Gastroesophageal sphincter (tissue), 2 donors: ENCODE measurements around the gene CCL22.

Experiments used
- EP300 ChIP-seq: sonication (generic); formaldehyde crosslinking; IDR thresholded peaks from one replicate; pipeline ENCODE4 v1.6.1; 2017; ENCODE audit warnings: antibody characterized with exemption, mild to moderate bottlenecking
- POLR2A ChIP-seq, 2 donors: fragments of 450-650 bp; IDR thresholded peaks; one replicate each; pipeline ENCODE4 v1.6.1; 2017; ENCODE audit warnings: antibody characterized with exemption in 2 of 2, mild to moderate bottlenecking in 2 of 2, moderate library complexity in 1 of 2

DNA sequence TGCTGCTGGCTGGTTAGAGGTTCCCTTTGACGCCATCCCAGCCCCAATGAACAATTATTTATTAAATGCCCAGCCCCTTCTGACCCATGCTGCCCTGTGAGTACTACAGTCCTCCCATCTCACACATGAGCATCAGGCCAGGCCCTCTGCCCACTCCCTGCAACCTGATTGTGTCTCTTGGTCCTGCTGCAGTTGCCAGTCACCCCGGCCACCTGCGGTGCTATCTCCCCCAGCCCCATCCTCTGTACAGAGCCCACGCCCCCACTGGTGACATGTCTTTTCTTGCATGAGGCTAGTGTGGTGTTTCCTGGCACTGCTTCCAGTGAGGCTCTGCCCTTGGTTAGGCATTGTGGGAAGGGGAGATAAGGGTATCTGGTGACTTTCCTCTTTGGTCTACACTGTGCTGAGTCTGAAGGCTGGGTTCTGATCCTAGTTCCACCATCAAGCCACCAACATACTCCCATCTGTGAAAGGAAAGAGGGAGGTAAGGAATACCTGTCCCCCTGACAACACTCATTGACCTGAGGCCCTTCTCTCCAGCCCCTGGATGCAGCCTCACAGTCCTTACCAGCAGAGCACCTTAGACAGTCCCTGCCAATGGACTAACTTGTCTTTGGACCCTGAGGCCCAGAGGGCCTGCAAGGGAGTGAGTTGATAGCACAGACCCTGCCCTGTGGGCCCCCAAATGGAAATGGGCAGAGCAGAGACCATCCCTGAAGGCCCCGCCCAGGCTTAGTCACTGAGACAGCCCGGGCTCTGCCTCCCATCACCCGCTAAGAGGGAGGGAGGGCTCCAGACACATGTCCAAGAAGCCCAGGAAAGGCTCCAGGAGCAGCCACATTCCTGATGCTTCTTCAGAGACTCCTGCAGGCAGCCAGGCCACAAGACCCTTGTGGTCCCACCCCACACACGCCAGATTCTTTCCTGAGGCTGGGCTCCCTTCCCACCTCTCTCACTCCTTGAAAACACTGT lies 25.0 kb downstream of the CCL22 start:
- no peak for TF ChIP-seq EP300
- TF ChIP-seq POLR2A (IDR thresholded peaks at IDR 0.05): no peak
